HG02885 (cell line): ENCODE data around the gene SP140.

ENCODE experiments used
- ATAC-seq: cut with Tn5 transposase; IDR thresholded peaks from one replicate; pipeline ENCODE4 v1.9.1; 2021; ENCODE audit warnings: mild to moderate bottlenecking; ENCODE audit not compliant: unreplicated experiment, poor library complexity

SP140 gene

DNA sequence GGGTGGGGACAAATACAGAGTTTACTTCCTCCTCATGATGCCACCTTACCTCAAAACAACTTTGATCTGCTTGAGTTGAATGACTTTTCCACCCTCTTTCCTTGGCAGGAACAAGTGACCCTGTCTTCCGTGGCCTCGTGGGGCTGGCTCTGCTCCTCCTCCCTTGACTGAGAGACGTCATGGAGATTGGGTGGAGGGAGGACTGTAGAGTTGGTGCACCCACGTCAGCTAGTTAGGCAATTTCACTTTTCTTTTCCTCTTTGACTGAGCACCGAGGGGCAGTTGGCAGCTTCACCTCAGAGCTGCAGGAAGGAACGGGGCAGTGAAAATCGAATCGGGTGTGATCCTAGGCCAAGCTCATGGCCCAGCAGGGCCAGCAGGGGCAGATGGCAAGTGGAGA, at the start of gene SP140:
Gene SP140 (plus strand): TSS at position 251 of the 400 bp plus-strand sequence. CDS start 109 bp downstream, at position 360.
- peak; percentile 77 for ATAC-seq

DNA sequence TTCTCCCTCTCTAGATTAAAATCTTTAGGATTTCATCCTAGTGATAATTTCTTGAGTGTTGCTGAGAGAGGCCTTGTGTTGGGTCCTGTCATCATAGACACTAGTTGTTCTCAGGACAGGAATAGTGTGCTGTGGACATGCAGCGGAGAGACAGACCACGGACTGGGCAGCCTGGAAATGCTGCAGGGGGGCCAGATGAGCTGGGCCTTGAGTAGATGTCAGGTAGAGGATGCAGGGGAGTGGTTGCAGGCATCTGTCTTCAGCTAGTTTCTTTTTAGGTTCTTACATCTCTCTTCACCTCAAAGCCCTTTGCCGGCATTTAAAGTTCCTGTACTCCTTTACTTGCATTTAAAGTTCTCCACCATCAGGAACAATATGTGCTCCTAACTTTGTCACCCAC, 48.5 kb upstream of the SP140 start:
- no peak for ATAC-seq

DNA sequence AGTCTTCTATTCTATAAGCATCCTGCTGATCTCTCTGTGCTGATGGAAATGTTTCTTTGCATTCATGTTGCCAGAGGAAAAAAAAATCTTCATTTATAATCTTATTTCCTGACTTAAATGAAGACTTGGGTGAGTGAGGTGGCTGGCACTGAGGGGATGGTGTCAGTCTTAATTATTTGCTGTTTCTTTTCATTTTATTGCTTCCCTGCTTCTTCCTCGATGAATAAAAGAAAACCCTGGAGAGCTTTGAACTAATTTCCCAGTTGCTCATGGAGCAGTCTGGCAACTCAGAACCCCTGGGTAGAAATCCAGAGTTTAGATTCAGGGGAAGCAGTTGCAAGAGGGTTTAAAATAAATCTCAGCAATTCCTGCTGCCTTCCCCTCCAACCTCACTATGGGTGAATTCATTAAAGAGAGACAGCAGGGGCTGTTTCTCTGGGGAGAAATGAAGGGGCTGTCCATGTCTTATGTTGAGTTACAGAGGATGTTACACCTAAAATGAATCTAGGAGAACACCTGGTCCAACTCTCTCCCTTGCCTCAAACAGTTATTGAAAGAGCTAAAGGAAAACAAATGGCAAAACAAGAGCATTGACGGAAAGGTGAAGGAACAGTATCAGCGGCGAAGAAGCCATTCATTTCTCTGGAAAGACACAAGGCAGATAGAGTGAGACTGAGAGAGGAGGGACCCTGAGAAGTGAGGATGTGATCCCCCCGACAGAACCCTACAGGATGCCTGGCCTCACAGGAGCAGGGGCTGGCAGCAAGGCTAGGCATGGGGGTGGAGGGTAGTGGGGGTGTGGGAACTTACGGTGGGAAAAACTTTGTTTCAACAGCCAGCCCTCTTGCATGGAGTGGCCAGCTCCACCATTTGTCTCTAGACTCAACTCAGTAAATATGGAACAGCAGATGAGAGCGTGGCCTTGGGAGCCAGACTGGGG, 46.7 kb upstream of the SP140 start:
- ATAC-seq: no peak

DNA sequence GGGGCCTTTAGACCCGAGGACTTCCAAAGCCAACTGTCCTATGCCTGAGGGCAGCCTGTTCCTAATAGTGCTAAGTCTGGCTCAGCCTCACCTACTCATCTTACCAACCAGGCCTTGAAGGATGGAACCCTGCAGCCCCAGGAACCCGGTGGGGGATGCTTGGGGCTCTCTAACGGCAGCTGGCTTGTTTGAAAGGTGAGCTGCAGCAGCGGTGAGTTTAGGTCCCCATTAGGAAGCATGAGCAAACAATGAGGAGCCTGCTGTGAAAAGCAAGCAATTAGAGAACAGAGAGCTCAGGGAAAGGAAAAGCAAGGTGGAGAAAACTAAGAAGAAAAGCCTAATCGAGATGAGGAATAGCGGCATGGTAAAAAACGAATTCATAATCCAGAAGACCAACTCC, 45.6 kb upstream of the SP140 start:
- no peak for ATAC-seq

DNA sequence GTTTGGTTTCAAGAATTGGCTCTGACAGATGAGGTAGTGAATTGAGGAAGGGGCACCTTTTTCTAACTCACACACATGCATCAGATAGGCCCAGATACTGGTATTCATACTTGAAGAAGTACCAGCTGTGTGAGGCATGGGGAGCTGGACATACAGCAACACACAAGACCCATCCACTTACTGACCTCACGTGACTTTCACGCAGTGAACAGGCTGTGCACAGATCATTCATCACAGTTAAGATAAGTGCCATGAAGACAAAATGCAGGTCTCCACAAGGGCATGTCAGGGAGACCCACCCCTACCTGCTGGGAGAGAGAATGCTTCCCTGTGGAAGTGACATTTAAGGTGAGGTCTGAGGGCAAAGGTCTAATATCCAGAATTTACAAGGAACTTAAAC, 44.3 kb upstream of the SP140 start:
- no peak for ATAC-seq

DNA sequence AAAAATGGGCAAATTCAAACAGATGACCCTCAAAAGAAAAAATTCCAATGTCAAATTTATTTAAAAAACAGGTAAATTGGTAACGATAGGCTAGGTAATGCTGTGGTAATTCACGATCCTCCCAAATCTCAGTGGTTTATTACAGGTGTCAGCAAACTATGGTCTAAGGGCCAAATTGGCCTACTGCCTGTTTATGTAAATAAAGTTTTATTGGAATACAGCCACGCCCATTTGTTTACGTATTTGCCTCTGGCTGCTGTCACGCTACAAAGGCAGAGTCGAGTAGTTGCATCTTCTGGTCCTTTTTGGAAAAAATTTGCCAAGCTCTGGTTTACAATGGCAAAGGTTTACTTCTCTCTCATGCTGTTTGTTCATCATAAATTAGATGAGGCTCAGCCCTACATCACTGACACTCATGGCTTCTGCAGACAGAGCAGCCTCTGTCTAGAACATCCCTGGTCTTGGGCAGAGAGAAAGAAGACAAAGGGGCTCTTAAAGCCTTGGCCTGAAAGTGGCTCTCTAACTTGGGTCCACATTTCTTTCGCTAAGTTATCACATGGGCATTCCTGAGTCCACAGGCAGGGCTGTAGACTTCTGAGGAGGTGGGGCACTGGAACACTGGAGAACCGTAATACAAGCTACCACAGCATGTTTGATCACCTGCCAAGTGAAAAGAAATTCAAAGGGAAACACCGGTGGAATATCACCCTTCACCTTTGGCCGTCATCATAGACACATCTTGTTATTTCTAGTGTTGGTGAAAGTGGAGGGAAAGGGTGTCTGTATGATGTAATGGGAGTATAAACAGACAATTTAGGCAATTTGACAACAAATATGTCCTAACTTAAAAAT, 40.6 kb upstream of the SP140 start:
- ATAC-seq: no peak

DNA sequence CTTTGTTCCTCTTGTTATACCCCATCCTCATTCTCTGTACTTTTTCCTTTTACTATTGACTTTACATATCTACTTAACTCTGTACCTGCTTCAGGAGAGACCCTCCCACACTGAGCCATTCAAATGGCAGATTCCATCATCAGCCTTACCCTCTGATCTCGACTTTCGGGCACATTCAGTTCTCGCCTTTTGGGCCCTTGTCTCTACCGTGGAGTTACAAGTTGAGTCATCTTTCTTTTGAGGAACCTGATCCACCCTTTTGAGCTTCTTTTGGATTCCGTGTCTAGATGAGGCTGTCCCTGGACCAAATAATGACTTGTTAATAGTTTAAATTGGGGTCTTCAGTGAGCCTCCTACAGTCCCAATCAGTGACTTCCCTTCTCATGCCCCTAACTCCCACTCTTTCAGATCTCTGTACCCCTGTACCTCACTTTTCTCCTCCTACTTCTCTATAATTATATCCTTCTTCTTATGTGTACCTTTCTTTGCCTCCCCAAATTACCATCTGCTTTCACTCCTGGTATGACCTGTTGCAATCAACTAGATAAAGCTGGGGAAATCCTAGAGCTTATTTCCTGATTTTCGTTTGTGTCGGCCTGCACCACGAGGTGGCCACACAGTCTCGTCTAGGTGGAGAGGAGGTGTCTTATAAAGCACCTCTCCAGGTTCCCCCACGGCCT, 23.0 kb upstream of the SP140 start:
- peak; percentile 54 for ATAC-seq

DNA sequence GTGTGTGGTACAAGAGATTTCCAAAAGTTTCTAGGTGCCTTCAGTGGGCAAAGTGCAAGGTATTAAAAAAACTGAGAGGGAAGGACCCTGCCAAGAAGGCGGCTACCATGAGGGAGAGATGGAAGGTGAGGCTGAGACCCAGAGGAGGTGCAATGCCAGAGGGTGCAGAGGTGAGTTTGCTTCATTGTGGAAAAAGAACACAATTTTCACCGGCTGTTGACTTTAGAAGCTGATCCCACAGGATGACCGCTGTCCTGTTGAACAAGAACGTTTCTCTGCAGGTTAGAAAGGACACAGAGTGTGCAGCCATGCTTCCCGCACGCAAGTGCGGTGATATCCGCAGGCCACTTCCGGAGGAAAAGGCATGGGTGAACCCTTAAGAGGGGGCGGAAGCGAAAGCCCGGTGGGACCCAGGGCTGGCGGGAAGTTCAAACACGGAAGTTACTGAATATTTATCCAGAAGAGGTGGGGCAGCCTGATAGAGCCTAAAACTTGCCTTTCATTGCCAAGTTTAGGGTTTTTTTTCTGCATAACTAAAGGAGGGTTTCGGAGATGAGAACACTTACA, 22.3 kb upstream of the SP140 start:
- peak; percentile 62 for ATAC-seq

DNA sequence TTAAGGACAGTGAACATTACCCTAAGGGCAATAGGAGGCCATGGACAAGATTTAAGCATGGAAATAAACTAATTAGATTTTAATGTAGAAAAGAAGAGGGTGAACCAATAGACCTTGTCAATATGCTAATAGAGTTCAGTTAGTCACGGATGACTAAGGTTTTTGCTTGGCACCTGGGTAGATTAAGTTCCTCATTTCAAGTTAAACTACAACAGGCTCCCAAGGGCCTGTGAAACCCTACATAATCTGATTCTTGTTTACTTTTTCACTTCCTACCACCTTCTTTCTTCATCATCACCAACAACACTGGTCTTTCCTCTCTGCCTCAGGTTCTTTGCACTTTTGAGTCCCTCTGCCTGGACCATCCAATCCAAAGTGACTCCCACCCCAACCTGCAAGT, 20.5 kb upstream of the SP140 start:
- ATAC-seq: peak; percentile 34

DNA sequence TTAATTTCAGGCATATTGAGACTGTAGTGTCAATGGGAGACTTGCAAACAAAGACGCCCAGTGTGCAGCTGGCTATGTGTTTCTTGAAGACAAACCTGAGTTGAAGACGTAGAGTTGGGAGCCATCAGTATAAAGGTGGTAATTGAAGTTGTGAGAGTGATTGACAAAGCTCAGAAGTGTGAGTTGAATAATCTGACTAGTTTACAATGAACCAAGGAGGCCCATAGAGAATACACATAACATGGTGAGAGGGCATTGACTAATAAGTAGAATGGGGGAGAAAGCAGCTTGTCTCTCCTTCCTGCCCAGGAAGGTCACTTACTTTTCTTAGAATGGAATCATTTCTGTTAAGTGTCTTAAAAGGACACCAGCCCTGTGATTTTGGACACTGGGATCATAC, 19.8 kb upstream of the SP140 start:
- peak; percentile 27 for ATAC-seq

DNA sequence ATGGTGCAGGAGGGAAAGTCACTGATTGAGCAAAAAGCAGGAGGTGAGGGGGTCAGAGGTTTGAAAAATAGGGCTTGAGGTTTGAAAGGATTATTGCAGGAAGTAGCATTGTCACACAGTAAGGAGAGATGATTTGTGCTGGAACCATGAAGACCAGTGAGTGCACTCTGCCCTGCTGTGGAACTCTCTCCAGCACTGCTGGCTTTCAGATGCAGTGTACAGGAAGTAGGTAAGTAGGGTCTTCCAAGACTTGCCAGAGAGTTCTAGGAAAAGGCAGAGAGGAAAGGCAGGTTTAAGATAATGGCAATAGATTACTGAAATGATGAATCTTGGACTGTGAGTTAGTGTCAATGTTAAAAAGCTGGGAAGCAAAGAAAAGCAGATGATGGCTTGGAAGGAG, 17.0 kb upstream of the SP140 start:
- ATAC-seq: no peak

DNA sequence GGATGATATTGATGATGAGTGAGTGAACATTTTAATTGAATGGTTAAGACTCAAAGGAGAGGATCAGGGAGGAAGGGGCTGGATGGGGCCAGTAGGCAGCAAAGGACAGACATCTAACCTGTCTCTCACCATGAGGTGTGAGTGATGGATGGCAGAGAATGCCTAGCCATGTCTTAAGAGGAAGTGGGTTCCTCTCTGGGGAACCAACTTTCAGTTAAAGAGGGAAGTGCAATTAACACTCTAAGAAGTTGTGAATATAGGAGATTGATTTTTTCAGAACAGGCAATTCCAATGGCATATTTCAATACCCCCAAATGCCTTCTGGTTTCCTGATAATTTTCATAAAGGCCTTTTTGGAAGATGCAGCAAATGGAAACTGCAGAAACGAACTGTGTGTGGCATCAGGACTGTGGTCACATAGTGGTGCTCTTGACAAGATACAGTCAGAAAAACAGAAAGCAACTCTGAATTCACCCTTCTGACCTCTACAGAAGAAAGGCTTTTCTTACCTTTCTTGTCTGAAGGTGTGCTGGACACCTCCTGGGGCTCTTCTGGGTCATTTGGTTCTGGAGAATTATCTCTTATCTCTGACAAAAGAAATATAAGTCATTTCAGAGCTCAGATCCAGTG, 16.0 kb upstream of the SP140 start:
- no peak for ATAC-seq

DNA sequence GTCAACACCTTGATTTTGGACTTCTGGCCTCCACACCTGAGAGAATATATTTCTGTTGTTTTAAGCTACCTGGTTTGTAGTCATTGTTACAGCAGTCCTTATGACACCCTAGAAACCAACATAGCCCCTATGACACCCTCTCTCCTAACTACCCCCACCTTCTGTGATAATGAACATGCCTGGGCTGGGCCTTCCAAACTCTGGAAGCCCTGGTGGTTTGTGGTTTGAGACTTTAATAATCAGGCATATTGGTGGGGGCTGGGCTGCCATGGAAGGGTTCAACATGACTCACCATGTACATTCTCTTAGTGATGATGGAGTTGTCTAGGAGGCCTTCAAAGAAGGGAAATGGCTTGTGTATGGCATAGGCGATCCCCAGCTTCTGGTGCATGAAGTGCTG, 9.0 kb upstream of the SP140 start:
- ATAC-seq: no peak

DNA sequence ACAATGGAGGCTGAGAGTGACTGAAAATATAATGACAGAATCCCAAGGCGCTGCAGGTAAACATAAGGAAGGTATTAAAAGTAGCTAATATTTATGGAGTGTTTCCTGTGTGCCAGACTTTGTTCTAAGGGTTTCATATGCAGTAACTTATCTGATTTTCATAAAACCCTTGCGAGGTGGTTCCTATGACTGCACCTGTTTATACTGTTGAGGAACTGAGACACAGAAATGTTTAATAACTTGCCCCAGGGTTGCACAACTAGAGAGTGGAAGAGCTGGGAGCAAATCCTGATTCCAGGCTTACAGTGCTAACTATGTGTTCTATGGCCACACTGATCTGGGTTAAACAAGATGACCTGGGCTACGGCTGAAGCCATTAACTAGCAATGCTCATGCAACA, 8.1 kb upstream of the SP140 start:
- ATAC-seq: no peak

DNA sequence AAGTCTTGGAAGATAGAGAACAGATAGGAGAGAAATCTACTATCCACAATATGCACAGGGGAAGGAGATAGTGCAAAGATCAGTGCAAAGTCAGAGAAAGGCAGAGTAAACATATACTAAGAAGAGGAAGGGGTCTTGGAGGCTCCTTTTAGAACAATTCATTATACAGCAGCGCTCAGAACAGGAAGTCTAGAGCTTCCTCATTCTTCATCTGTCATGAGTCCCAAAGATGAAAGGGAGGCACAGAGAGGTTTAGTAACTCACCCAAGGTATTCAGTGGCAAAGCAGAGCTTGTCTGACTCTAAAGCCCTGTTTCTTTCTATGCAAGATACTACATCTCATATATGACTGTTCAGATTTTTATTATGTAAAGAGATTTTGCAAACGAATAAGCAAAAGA, 7.1 kb upstream of the SP140 start:
- ATAC-seq: peak; percentile 40

DNA sequence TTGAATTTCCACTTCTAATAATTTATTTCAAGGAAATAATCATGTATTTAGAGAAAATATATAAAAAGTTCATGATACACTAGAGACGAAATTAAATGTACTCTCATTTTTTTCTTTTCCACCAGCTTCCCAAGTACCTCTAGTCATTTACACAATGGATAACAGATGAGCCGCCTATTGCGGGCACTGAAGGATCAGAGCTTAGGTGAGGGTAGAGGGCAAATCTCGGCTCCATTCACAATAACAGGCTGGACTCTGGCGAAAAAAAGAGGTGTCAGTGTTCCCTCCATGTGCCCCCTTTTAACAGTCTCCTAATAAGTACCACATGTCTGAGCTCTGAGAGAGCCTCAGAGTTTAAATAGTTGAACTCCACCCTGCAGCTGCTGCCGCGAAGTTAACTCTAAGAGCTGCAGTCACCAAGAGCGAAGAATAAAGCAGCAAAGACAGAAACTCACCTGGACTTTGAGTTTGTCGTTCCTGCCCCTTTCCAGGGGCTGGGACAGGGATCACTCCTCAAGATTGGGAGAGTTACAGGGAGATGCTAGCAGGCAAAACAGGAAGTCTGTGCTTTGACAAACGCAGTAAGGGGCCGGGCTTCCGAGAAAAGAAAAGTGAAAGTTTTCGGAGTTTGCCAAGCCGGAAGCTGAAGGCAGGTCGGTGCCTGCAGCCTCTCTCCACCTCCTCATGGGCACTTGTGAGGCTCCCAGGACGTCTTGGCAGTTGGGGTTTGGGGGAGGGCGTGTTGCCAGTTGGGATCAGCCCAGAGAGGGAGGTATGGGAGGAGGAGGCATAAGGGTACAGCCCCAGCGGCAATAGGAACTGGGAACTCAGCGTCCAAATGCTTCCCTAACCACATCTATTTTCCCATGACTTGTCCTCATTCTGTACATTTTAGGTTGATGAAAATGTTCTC, 5.9 kb upstream of the SP140 start, which contains the start of gene SP110:
Gene SP110 (minus strand): TSS at position 566 of the 913 bp plus-strand sequence. CDS start 3,057 bp downstream, outside the sequence.
- ATAC-seq: peak; percentile 82

DNA sequence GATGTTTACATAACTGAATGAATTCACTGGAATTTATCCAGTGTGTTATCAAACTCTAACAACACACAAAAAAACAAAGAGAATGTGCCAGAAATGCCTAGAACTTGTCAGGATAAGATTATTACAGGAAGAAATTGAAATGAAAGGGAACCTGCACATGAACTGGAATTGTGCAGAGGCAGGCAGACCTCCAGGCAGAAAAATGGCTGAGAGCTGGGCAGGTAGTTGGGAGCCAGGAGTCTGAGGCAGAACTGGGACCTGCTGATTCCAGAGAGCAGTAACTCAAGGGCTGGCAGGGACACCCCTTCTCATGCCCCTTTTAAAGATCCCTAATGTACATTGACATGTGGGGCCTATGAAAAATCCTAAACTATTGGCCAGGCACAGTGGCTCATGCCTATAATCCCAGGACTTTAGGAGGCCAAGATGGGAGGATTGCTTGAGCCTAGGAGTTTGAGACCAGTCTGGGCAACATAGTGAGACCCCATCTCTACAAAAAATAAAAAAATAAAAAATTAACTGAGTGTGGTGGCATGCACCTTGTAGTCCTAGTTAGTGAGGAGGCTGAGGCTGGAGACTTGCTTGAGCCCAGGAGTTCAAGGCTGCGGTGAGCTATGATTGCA, 5.1 kb upstream of the SP140 start:
- no peak for ATAC-seq

DNA sequence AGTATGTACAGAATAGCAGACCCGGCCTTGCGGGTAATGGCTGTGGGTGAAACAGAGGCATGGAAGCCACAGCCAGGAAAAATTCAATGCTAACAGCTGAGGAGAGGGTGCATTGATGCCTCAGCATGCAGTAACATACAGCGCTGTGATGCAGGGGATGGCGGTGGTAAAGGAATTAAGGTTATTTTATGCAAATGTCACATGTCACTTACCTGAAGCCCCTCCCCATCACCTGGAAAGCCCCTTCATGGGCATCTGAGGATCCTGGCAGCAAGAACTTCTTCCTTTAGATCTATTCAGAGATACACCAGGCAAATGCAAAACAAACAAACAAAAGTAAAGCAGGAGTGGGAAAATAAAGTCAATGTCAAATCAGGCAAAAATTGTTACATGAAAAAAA, 4.0 kb upstream of the SP140 start:
- ATAC-seq: no peak
